ENCODE results near the gene CAP2.
"Not testable (repeated sequence)": the region's sequence is repeated elsewhere in the genome, so short reads cannot be mapped to it uniquely, and the experiment has no call there.

The CAP2 gene

DNA sequence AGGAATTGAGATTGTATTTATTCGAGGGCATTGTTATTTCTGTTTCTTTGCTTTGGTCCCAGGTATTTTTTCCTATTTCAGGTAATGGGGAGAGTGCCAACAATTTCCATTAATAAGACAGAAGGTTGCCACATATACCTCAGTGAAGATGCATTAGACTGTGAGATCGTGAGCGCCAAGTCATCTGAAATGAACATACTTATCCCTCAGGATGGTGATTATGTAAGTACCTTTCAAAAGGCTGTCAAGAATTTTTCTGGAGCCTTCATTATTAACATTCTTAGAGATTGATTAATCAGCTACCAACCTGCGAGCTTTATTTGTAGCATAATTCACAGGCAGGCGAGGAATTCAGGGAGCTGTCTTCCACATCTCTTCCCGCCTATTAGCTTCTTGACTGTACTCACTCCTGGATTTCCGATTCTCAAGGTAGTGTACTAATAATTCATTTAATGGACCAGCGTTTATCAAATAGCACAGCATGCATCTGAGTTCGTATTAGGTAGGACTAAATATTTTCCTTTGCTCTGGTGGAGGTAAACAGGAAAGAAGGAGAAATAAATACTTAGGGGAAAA is 158.1 kb downstream of the CAP2 start:
- Histone ChIP-seq H3K36me3 (ENCODE audit: insufficient read depth, low read length) (peaks cover 8% of the 10 kb centered on the region), H3K4me1 (ENCODE audit: control insufficient read depth, insufficient read depth, low read length) (no peaks in the 10 kb centered on the region), H3K27me3 (ENCODE audit: control insufficient read depth, insufficient read depth, low read length) (no peaks in the 10 kb centered on the region), H3K4me2 (ENCODE audit: low read length) (no peak overlapping the region), H3K9me3 (replicated peaks; ENCODE audit: low read length) (no peaks in the 10 kb centered on the region), H3K9ac (ENCODE audit: low read depth, low read length) (no peak overlapping the region), H3K4me3 (ENCODE audit: low read length) (no peak overlapping the region)

DNA sequence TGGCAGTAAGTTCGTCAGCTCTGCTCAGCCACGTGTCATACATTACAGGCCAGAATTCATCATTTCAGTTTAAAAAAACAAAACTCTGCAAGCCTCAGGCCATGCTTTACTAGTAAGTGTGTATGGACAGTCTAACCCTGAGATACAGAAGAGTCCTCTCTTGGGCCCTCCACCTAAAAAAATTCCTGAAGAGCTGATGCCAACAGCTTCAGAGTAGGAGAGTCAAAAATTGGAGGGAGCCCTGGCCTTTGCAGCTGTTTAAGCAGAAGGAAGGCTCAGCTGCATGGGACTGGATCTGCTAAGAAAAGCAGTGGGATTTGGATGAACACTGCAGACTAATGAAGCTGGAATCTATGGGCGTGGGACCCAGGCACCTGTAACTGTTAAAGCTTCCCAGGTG is 159.5 kb downstream of the CAP2 start:
- no peak overlapping the region for H3K4me2 ChIP-seq (ENCODE audit: low read length)
- no peaks in the 10 kb centered on the region for H3K4me1 ChIP-seq (ENCODE audit: control insufficient read depth, insufficient read depth, low read length)
- H3K36me3 ChIP-seq (ENCODE audit: insufficient read depth, low read length), result peaks cover 9% of the 10 kb centered on the region
- H3K9me3 ChIP-seq (replicated peaks; ENCODE audit: low read length), result no peaks in the 10 kb centered on the region
- H3K27me3 ChIP-seq (ENCODE audit: control insufficient read depth, insufficient read depth, low read length), result no peaks in the 10 kb centered on the region
- no peak overlapping the region for H3K9ac ChIP-seq (ENCODE audit: low read depth, low read length)
- no peak overlapping the region for H3K4me3 ChIP-seq (ENCODE audit: low read length)

DNA sequence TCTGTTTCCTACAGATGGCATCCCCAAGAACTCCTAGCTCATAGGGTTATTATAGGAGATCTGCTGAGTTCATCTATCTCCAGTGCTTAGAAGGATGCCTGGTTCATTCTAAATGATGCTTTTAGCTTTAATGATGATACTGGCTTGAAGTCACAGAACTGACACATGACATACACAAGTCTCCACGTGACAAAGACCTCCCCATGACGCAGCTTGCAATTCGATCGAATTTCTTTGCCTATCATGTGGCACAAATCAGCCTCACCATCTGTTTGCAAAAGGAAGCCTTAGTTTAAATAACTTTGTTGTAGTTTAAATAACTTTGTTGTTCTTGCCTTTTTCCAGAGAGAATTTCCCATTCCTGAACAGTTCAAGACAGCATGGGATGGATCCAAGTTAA is 162.6 kb downstream of the CAP2 start:
- H3K9me3 ChIP-seq (replicated peaks; ENCODE audit: low read length), result no peaks in the 10 kb centered on the region
- H3K4me3 ChIP-seq (ENCODE audit: low read length), result no peak overlapping the region
- peaks cover 9% of the 10 kb centered on the region for H3K36me3 ChIP-seq (ENCODE audit: insufficient read depth, low read length)
- no peaks in the 10 kb centered on the region for H3K4me1 ChIP-seq (ENCODE audit: control insufficient read depth, insufficient read depth, low read length)
- H3K4me2 ChIP-seq (ENCODE audit: low read length), result no peak overlapping the region
- no peaks in the 10 kb centered on the region for H3K27me3 ChIP-seq (ENCODE audit: control insufficient read depth, insufficient read depth, low read length)
- no peak overlapping the region for H3K9ac ChIP-seq (ENCODE audit: low read depth, low read length)

DNA sequence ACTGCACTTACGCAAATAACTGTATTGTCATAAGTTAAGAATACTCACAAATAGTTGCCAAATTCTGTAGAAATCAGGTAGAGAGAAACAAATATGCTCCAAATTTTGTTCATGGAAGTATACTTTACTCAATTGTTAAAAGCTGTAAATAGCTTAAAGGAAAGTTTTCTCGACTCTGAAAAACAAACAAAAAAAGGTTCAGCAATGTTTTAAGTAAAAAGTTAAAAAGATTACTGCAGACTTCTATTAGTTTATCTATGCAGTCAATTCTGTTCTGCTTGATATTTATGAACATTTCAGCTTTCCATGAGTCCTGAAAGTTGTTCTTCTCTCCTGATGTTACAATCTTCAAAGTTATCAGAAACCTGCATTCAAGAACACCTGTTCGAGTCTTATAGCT is 169.2 kb downstream of the CAP2 start:
- H3K27me3 ChIP-seq (ENCODE audit: control insufficient read depth, insufficient read depth, low read length), result no peaks in the 10 kb centered on the region
- no peak overlapping the region for H3K9ac ChIP-seq (ENCODE audit: low read depth, low read length)
- H3K4me3 ChIP-seq (ENCODE audit: low read length), result no peak overlapping the region
- no peaks in the 10 kb centered on the region for H3K4me1 ChIP-seq (ENCODE audit: control insufficient read depth, insufficient read depth, low read length)
- H3K36me3 ChIP-seq (ENCODE audit: insufficient read depth, low read length), result no peaks in the 10 kb centered on the region
- no peak overlapping the region for H3K4me2 ChIP-seq (ENCODE audit: low read length)
- H3K9me3 ChIP-seq (replicated peaks; ENCODE audit: low read length), result no peaks in the 10 kb centered on the region

DNA sequence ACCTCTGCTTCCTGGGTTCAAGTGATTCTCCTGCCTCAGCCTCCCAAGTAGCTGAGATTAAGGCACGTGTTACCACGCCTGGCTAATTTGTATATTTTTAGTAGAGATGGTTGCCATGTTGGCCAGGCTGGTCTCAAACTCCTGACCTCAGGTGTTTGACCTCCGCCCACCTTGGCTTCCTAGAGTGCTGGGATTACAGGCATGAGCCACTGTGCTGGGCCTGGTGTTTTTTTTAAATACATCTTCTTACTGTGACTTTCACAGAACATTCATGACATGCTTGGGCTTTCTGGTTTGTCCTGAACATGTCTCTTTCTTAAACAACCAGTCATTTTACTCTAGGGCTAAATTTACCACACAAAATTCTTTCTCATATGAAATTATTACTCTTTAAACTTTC is 172.0 kb downstream of the CAP2 start:
- H3K4me1 ChIP-seq (ENCODE audit: control insufficient read depth, insufficient read depth, low read length), result no peaks in the 10 kb centered on the region
- H3K27me3 ChIP-seq (ENCODE audit: control insufficient read depth, insufficient read depth, low read length), result no peaks in the 10 kb centered on the region
- no peaks in the 10 kb centered on the region for H3K36me3 ChIP-seq (ENCODE audit: insufficient read depth, low read length)
- no peak overlapping the region for H3K4me2 ChIP-seq (ENCODE audit: low read length)
- no peaks in the 10 kb centered on the region for H3K9me3 ChIP-seq (replicated peaks; ENCODE audit: low read length)
- no peak overlapping the region for H3K4me3 ChIP-seq (ENCODE audit: low read length)
- H3K9ac ChIP-seq (ENCODE audit: low read depth, low read length), result no peak overlapping the region

DNA sequence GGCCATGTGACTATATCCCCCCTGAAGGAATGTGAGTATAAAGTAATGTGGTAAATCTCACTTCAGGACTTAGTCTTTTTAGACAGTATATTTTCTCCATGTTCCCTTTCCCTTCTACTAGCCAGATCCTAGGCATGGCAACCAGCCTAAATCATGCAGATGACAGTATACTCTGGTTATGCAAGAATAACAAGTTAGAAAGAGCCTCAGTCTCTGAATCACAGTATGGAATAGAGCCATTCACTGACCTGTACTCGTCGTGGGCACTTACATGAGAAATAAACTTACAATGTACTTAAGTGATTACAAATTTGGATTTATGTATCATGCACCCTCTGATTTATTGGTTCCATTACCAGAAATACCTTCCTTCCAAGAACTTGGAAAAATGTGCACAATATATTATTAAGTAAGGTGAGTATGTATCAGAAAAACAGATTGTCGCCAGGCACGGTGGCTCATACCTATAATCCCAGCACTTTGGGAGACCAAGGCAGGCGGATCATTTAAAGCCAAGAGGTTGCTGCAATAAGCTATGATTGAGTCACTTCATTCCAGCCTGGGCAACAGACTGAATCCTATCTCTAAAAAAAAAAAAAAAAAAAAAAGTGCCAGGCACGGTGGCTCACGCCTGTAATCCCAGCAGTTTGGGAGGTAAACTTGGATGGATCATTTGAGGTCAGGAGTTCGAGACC is 181.6 kb downstream of the CAP2 start:
- Histone ChIP-seq H3K4me3 (ENCODE audit: low read length) (no peak overlapping the region), H3K36me3 (ENCODE audit: insufficient read depth, low read length) (no peaks in the 10 kb centered on the region), H3K4me2 (ENCODE audit: low read length) (peak overlapping the region; percentile 33)

DNA sequence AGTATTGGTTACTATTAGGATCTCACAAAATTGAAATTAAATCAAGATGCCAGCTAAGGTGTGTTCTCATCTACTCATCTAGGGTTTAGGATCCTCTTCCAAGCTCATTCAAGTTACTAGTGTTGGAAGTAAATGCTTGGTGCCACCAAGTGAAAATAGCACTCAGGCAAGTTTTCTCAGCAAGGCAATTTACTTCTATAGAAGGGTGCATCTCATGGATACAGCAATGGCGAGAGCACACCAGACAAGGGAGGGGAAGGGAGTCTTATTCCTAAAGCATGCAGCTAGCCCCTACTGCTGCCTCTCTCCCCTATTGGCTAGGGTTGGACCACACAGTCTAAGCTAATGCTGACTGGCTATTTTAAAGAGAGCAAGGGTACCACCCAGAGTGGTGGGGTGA is 183.7 kb downstream of the CAP2 start:
- Histone ChIP-seq H3K4me2 (ENCODE audit: low read length) (no peak overlapping the region), H3K36me3 (ENCODE audit: insufficient read depth, low read length) (no peaks in the 10 kb centered on the region), H3K27me3 (ENCODE audit: control insufficient read depth, insufficient read depth, low read length) (no peaks in the 10 kb centered on the region), H3K9me3 (replicated peaks; ENCODE audit: low read length) (peaks cover 4% of the 10 kb centered on the region), H3K9ac (ENCODE audit: low read depth, low read length) (no peak overlapping the region), H3K4me3 (ENCODE audit: low read length) (no peak overlapping the region), H3K4me1 (ENCODE audit: control insufficient read depth, insufficient read depth, low read length) (peaks cover 8% of the 10 kb centered on the region)

More for the DNA sequence above, 181.6 kb downstream of the CAP2 start:
- Histone ChIP-seq H3K9ac (ENCODE audit: low read depth, low read length) (no peak overlapping the region), H3K27me3 (ENCODE audit: control insufficient read depth, insufficient read depth, low read length) (no peaks in the 10 kb centered on the region), H3K9me3 (replicated peaks; ENCODE audit: low read length) (peaks cover 4% of the 10 kb centered on the region), H3K4me1 (ENCODE audit: control insufficient read depth, insufficient read depth, low read length) (peaks cover 8% of the 10 kb centered on the region)

DNA sequence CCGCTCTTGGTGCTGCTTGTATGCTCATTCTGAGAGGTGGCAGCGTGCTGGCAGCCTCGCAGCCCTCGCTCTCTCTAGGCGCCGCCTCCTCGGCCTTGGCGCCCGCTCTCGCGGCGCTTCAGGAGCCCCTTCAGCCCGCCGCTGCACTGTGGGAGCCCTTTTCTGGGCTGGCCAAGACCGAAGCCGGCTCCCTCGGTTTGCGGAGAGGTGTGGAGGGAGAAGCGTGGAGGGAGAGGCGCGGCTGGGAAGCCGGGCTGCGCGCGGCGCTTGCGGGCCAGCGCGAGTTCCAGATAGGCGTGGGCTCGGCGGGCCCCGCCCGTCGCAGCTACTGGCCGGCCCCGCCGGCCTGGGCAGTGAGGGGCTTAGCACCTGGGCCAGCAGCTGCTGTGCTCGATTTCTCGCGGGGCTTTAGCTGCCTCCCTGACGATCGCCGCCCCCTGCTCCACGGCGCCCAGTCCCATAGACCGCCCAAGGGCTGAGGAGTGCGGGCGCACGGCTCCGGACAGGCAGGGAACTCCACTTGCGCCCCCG is 187.2 kb downstream of the CAP2 start:
- Histone ChIP-seq H3K36me3 (ENCODE audit: insufficient read depth, low read length) (no peaks in the 10 kb centered on the region), H3K9me3 (replicated peaks; ENCODE audit: low read length) (peaks cover 4% of the 10 kb centered on the region), H3K4me1 (ENCODE audit: control insufficient read depth, insufficient read depth, low read length) (peaks cover 7% of the 10 kb centered on the region), H3K9ac (ENCODE audit: low read depth, low read length) (peak overlapping the region; percentile 81), H3K27me3 (ENCODE audit: control insufficient read depth, insufficient read depth, low read length) (no peaks in the 10 kb centered on the region), H3K4me3 (ENCODE audit: low read length) (peak overlapping the region; percentile 73), H3K4me2 (ENCODE audit: low read length) (peak overlapping the region; percentile 78)

DNA sequence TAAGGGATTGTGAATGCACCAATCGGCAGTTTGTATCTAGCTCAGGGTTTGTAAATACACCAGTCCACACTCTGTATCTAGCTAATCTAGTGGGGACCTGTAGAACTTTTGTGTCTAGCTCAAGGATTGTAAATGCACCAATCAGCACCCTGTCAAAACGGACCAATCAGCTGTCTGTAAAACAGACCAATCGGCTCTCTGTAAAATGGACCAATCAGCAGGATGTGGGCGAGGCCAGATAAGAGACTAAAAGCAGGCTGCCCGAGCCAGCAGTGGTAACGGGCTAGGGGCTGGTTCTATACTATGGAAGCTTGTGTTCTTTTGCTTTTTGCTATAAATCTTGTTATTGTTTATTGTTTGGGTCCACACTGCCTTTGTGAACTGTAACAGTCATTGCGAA is 187.9 kb downstream of the CAP2 start:
- H3K9me3 ChIP-seq (replicated peaks; ENCODE audit: low read length); H3K9ac ChIP-seq (ENCODE audit: low read depth, low read length); H3K4me3 ChIP-seq (ENCODE audit: low read length); H3K4me2 ChIP-seq (ENCODE audit: low read length); H3K27me3 ChIP-seq (ENCODE audit: control insufficient read depth, insufficient read depth, low read length); H3K4me1 ChIP-seq (ENCODE audit: control insufficient read depth, insufficient read depth, low read length); H3K36me3 ChIP-seq (ENCODE audit: insufficient read depth, low read length): not testable (repeated sequence)

DNA sequence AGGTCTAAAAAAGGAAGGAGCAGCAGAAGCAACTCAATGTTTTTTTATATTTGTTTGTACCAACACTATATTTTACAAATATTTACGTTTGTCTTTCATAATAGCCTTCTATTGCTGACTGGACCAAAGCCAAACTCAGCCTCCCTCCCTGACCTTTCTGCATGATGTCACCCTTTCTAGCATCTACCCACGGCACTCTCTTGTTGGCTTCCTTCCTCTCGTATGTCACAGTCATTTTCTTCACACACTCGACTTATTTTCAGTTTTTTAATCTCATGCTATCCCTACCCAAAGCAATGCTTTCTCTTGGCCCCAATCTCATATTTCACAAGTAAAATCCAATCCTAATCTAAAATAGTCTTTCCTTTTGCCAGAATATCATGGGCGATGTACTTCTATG is 190.4 kb downstream of the CAP2 start:
- Histone ChIP-seq H3K9ac (ENCODE audit: low read depth, low read length) (peak overlapping the region; percentile 49), H3K9me3 (replicated peaks; ENCODE audit: low read length) (no peaks in the 10 kb centered on the region), H3K4me3 (ENCODE audit: low read length) (peak overlapping the region; percentile 17), H3K4me2 (ENCODE audit: low read length) (peak overlapping the region; percentile 61), H3K4me1 (ENCODE audit: control insufficient read depth, insufficient read depth, low read length) (peaks cover 7% of the 10 kb centered on the region), H3K36me3 (ENCODE audit: insufficient read depth, low read length) (no peaks in the 10 kb centered on the region), H3K27me3 (ENCODE audit: control insufficient read depth, insufficient read depth, low read length) (no peaks in the 10 kb centered on the region)

DNA sequence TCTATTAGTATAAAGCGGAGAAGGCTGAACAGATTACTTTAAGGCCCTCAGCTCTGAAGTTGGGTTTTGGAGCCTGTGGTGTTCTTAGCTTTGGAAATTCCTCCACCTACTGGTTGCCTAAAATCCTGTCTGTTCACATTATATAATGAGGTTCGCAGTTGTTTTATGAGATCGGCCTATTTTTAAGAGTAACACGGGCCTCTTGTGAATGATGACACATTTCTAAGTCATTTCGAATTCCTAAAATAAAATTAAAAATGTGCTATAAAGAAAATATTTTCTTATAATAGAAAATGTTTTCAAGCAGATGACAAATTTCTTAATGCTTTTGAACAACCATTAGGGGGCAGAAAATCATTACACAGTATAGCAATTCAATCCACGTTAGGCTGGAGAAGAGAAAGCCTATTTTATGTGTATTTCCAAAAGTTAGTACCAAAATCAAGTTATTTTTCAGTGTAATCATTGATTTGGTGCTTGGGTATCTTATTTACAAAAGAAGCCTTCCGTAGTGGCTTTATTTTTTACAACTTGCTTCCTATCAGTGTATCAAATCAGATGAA is 190.9 kb downstream of the CAP2 start:
- Histone ChIP-seq H3K4me3 (ENCODE audit: low read length) (no peak overlapping the region), H3K27me3 (ENCODE audit: control insufficient read depth, insufficient read depth, low read length) (no peaks in the 10 kb centered on the region), H3K4me1 (ENCODE audit: control insufficient read depth, insufficient read depth, low read length) (peaks cover 7% of the 10 kb centered on the region), H3K4me2 (ENCODE audit: low read length) (peak overlapping the region; percentile 61), H3K36me3 (ENCODE audit: insufficient read depth, low read length) (no peaks in the 10 kb centered on the region), H3K9ac (ENCODE audit: low read depth, low read length) (peak overlapping the region; percentile 49), H3K9me3 (replicated peaks; ENCODE audit: low read length) (no peaks in the 10 kb centered on the region)
